Stimulated activated CD8-positive, alpha-beta memory T cell treated with anti-CD3 and anti-CD28 coated beads, Interleukin-4, amount 100 ng/mL, for 4 hours (primary cell): Measurements from ENCODE around the gene MAP2K7.
"Not testable (repeated sequence)": the region's sequence is repeated elsewhere in the genome, so short reads cannot be mapped to it uniquely, and the experiment has no call there.

ENCODE experiments used
- DNase-seq, 2 donors: peaks; one replicate each; pipeline ENCODE4 v3.0.0-alpha.2; 2020; ENCODE audit warnings: low read depth in 2 of 2, low spot score in 1 of 2

MAP2K7 gene

GRCh38 chr19:7883105-7883504 lies 20.6 kb upstream of the MAP2K7 start:
- DNase-seq, result no peak

DNA sequence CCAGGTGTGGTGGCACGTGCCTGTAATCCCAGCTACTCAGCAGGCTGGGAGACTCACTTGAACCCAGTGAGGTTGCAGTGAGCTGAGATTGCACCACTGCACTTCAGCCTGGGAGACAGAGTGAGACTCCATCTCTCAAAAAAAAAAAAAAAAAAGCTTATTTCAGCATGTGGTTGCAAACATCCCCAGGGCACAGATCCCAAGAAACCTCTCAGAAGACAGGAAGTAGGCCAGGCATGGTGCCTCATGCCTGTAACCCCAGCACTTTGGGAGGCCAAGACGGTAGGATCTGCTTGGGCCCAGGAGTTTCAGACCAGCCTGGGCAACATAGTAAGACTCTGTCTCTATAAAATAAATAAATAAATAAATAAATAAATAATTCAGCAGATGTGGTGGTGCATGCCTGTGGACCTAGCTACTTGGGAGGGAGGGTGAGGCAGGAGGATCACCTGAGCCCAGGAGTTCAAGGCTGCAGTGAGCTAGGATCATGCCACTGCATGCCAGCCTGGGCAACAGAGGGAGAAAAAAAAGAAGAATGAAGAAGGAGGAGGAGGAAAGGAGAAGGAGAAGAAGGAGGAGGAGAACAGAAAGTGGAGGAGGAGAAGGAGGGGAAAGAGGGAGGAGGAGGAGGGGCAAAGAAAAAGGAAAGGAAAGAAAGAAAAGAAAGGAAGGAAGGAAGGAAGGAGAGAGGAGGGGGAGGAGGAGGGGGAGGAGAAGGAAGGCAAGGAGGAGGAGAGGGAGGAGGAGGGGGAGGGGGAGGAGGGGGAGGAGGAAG lies 19.7 kb upstream of the MAP2K7 start:
- no peak for DNase-seq

- no peak for DNase-seq
Measured at GRCh38 chr19:7885818-7886217, 17.9 kb upstream of the MAP2K7 start.

GRCh38 chr19:7887408-7888144 lies 16.1 kb upstream of the MAP2K7 start:
- no peak for DNase-seq

- no peak for DNase-seq
Measured at GRCh38 chr19:7888145-7888825, 15.4 kb upstream of the MAP2K7 start, which contains the start of gene LRRC8E. LRRC8E (plus strand) TSS chr19:7888510; CDS start chr19:7895604, 7,094 bp downstream.

DNA sequence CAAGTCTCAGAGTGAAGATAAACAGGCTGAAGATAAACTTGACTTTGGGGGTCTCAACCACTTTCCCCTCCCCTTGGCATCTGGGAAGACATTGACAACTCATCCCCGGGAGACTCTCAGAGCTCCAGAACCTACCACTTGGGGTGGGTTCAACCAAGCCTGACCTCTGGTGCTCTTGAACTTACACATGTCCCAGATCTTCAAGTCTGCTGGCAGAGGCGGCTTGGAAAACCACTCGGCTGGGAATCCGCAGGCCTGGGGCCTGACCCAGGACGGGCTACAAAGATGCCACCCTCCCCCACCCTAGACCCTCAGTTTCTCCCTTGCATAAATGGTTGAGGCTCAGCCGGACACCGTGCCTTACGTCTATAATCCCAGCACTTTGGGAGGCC lies 14.9 kb upstream of the MAP2K7 start:
- DNase-seq, result no peak

- not testable (repeated sequence) for DNase-seq
Measured at GRCh38 chr19:7893362-7894101, 10.1 kb upstream of the MAP2K7 start.

DNA sequence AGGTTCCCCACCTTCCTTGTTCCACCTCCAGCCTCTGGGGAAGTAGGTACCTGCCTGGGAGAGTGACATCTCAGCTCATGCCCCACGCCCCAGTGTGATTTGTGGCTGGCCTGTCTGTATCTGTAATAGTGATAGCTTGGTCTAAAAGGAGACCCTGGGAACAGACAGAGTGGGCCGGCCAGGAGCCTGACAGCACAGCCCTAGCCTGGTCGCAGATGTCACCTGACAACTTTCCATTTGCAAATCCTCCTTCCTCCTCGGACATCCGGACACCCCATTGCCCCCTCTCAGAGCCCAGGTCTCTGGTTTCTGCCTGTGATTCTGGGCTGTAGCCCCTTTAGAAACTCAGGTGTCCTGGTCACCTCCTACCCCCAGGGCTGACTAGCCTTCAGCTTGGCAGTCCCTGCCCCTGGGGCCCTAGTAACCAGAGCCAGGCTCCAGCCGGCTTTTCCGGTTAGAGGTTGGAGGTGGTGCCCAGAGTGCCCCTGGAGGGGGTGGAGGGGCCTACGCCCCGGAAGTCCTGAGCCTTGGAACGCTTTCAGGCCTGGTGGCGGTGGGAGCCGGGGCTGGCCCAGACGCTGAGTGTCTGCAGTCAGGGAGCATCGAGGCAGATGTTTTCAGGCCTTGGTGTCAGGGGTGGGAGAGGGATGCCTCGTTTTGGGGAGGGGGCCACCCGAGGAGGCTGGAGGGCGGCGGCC lies 8.9 kb upstream of the MAP2K7 start:
- no peak for DNase-seq

- no peak for DNase-seq
Measured at GRCh38 chr19:7895565-7895964, 8.1 kb upstream of the MAP2K7 start.

DNA sequence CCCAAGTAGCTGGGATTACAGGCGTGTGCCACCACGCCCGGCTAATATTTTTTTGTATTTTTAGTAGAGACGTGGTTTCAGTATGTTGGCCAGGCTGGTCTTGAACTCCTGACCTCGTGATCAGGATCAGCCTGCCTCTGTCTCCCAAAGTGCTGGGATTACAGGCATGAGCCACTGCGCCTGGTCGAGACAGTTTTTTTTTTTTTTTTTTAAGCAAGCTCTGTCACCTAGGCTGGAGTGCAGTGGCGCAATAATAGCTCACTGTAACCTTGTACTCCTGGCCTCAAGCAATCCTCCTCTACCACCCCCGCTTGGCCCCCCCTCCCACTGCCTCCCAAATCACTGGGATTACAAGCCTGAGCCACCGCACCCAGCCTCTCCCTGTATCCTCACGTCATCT lies 6.4 kb upstream of the MAP2K7 start:
- no peak for DNase-seq

- no peak for DNase-seq
Measured at GRCh38 chr19:7898967-7899366, 4.7 kb upstream of the MAP2K7 start.

DNA sequence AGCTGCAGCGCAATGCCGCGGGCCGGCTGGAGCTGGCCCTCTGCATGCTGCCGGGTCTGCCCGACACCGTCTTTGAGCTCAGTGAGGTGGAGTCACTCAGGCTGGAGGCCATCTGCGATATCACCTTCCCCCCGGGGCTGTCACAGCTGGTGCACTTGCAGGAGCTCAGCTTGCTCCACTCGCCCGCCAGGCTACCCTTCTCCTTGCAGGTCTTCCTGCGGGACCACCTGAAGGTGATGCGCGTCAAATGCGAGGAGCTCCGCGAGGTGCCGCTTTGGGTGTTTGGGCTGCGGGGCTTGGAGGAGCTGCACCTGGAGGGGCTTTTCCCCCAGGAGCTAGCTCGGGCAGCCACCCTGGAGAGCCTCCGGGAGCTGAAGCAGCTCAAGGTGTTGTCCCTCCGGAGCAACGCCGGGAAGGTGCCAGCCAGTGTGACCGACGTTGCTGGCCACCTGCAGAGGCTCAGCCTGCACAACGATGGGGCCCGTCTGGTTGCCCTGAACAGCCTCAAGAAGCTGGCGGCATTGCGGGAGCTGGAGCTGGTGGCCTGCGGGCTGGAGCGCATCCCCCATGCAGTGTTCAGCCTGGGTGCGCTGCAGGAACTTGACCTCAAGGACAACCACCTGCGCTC lies 3.8 kb upstream of the MAP2K7 start:
- no peak for DNase-seq

DNA sequence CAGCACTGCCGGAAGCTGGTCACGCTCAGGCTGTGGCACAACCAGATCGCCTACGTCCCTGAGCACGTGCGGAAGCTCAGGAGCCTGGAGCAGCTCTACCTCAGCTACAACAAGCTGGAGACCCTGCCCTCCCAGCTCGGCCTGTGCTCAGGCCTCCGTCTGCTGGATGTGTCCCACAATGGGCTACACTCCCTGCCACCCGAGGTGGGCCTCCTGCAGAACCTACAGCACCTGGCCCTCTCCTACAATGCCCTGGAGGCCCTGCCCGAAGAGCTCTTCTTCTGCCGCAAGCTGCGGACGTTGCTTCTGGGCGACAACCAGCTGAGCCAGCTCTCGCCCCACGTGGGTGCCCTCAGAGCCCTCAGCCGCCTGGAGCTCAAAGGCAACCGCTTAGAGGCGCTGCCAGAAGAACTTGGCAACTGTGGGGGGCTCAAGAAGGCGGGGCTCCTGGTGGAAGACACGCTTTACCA lies 3.2 kb upstream of the MAP2K7 start:
- DNase-seq, result no peak

- no peak for DNase-seq
Measured at GRCh38 chr19:7900931-7901330, 2.7 kb upstream of the MAP2K7 start.

DNA sequence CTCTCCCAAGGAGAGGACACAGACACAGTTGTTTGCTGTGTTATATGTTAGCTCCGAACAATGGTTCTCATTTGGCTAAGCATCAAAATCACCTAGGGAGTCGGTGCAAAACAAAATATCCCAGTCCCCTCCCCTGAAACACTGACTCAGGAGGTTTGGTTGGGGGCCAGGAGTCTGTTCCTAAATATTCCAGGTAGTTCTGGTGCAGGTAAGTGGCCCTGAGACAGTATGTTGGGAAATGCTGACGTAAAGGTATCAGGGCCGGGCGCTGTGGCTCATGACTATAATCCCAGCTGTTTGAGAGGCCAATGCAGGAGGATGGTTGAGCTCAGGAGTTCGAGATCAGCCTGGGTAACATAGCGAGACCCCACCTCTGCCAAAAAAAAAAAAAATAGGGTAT lies 2.3 kb upstream of the MAP2K7 start:
- DNase-seq, result no peak

DNA sequence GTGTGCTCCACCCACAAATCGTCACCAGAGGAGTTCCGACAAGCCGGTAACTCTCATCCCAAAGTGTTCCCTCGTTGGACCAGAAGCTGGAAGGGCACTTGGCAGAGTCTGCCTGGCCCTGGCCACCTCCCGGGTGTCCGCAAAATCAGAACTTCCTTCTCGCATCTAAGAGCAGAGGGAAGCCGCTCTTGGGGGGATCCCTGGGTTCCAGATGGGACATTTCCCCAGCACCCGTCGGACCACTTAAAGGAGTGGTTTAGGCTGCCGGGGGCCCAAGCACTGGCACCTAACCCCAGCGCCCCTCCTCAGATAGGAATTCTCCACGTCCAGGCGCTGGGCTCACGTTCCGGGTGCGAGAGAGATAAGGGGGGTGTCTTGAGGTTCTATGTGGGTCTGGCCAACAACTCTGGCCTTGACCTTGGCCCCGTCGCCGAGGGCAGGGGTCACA lies 857 bp upstream of the MAP2K7 start:
- DNase-seq, result no peak

- peak in 1 of 2 donors; percentile 38 for DNase-seq
Measured at GRCh38 chr19:7904074-7905020, 670 bp downstream of the MAP2K7 start.

GRCh38 chr19:7905268-7905667 lies 1.6 kb downstream of the MAP2K7 start:
- no peak for DNase-seq

GRCh38 chr19:7905859-7906258 lies 2.2 kb downstream of the MAP2K7 start:
- DNase-seq, result no peak
